ENCODE data around the gene RGMB.

RGMB gene

DNA sequence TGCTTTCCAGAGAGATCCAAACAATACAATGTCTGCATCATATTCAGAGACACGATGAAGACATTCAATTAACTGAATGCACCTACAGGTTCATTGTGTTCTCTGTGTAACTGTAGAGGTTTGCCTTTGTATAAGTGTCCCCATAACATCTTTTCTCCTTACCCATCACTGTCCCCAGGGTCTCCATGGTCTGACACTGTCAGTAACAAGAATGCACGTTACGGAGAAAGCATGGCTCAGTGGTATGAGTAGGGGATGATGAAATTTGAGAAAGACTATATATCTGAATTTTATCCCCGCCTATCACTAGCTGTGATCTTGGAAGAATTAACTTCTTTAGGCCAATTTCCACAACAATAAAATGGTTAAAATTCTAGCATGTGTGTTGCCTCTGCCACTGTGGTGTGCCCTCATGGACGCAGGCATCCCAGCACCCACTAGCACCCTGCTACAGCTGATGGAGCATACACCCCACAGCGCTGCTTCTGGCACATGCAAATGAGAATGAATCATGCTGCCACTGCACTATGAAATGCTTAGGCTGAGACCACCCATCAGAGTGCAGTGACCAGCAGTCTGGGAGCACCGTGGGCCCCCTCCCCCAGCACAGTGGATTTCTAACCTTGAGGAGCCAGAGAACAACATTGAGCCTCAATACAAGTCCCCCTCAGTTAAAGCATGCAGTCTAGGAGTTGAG lies 54.3 kb downstream of the RGMB start:
- DNase-seq (ENCODE audit: low read depth in 2 of 2): no peak

DNA sequence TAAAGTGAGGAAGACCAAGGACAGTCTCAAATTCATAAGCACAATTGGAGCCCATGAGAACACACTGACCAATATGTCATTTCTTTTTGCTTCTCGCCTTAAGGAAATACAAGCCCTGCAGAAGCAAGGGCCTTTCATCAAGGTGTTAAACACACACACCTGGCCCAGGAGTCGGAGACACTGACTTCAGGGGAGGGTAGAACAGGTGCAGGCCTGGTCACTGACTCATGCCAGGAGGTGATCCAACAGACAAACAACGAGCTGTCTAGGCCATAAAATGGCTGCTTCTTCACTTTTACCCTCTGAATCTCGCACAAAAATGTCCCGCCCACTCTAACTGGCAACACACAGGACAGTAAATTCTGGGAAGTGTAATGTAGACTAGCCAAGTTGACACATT lies 62.7 kb downstream of the RGMB start:
- no peak for DNase-seq (ENCODE audit: low read depth in 2 of 2)

DNA sequence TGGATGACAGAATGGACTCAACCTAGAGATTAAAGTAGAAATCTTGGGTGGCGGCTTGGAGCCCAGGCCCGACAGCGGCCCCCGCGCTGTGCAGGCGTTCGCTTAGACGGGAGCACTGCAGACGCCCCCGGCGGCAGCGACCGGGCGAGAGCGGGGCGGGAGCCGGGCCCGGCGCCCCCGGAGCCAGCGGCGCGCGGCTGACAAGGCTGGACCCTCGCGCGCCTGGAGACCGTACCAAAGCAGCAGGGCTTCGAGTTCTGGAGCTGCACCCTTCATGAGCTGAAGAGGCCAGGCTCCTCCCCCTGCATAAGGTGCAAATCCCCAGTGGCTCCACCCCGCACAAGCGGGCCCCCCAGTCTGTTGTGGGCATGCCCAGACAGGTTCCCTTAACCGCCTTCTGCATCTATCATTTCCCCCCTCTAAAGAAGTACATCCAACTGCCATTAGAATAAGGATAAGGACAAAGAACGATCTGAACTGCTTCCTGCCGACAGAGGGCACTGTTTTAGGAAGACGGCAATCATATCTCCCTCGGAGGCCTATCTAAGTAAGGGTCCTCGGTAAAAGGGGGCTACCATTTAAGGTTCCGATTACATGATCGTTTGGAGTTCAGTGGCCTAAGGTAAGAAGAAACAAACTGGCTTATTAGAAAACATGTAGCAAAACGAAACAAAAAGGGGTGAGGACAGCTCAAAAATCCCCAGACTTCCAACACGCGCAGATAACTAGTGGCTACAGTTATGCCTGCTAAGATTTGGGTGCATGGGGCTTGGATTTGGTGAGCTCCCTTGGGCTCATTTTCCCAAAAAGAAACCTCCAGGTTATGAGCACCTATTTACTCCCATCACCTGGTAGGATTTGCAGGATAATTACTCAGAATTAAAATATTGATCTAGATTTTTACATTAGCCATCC lies 66.3 kb downstream of the RGMB start:
- DNase-seq (ENCODE audit: low read depth in 2 of 2): no peak

DNA sequence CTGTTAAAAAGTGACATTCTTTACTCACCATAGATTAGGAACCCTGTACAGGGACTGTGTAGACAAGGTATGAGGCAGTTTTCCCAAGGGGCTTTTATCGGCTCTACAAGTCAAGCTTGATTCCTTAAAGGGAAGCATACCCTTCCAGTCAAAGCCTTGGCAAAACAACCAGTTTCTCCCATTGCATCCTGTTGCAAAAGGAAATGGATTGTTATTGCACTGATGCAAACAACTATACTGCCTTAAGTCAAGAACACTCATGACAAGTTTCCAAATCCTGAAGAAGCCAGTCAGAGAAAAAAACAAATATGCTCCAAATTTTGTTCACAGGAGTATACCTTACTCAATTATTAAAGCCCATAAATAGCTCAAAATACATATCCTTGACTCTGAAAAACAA lies 67.5 kb downstream of the RGMB start:
- DNase-seq (ENCODE audit: low read depth in 2 of 2): no peak

DNA sequence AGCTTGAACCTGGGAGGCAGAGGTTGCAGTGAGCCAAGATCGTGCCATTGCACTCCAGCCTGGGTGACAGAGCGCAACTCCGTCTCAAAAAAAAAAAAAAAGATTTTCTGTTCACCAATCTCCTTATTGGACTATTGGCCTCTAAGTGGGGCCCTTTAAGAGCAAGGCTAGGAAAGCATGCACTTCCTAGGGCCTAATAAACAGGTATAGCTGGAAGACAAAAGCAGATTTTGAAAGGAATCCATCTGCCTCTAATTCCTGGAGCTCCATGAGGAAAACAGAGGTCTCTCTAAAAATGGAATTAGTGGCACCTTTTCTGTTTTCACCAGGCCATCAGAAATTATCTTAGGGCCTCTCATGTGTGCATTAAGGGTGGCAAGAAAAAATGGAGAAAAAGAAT lies 70.0 kb downstream of the RGMB start:
- no peak for DNase-seq (ENCODE audit: low read depth in 2 of 2)

DNA sequence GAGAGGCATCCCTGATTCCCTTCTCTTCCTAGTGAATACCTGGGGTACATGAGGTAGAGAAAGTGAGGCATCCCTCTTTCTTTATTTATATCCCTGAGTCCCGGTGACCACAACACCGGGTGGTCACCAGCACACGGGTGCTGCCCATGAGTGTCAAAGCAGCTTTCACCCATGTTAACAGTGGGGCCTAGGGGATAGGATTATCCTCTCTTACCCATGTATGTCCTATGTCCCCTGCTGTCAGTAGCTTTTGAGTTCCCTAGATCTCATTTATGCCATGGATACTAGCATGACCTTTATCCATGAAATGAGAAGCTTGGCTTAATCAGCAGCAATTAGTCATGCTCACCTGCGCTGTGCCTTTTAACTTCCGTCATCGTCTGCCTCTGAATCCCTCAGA lies 71.4 kb downstream of the RGMB start:
- DNase-seq (ENCODE audit: low read depth in 2 of 2): no peak

DNA sequence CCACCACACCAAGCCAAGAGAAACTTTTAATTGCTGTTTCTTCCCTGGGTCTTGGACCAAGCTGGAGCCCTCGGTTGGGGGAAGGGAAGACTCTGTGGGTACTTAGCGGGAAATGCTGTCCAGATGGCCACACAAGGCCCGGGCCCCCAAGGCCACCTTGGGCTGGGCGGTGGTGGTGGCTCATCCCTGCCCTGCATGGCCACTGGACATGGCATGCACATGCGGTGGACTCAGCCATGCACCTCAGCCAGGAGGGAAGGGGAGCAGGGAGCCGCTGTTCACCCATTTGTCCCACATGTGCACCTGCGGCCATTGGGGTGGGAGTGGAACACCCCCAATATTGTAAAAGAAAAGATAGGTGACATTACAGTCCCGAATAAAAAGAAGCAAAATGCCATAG lies 72.4 kb downstream of the RGMB start:
- no peak for DNase-seq (ENCODE audit: low read depth in 2 of 2)
